HepG2 (cell line): ENCODE measurements around the gene AARSD1.

ENCODE experiments used
- CBFB ChIP-seq: sonication (generic); formaldehyde crosslinking; IDR thresholded peaks from 2 replicates; pipeline ENCODE4 v1.4.0; 2020; ENCODE audit warnings: missing genetic modification reagents
- CREB1 ChIP-seq, 2 experiments: fragments of 450-650 bp in 1 of 2; IDR thresholded peaks; 2 replicates each; pipeline ENCODE4 v1.6.1; 2016 to 2017; ENCODE audit warnings: control low read depth in 1 of 2, mild to moderate bottlenecking in 1 of 2, missing compliant biosample characterization in 1 of 2, missing genetic modification characterization in 1 of 2
- FOXA1 ChIP-seq, 2 experiments: fragments of 450-650 bp in 1 of 2; sonication (generic) in 1 of 2; formaldehyde crosslinking in 1 of 2; IDR thresholded peaks; 2 replicates each; pipeline versions ENCODE4 v1.4.0 to v1.6.1; 2016 to 2020; ENCODE audit warnings: missing genetic modification reagents in 1 of 2
- MXI1 ChIP-seq: IDR thresholded peaks from 3 replicates; pipeline ENCODE4 v1.6.1; 2012; ENCODE audit warnings: low read depth, low read length, inconsistent platforms, borderline replicate concordance
- POLR2A ChIP-seq, 2 experiments: IDR thresholded peaks; 2 replicates each; pipeline ENCODE4 v1.6.1; 2011; ENCODE audit warnings: low read depth in 2 of 2, low read length in 2 of 2, mild to moderate bottlenecking in 1 of 2, moderate library complexity in 1 of 2; ENCODE audit not compliant: insufficient read depth in 1 of 2
- ZFX ChIP-seq: sonication (generic); formaldehyde crosslinking; IDR thresholded peaks from 2 replicates; pipeline ENCODE4 v1.4.0; 2020; ENCODE audit warnings: mild to moderate bottlenecking, low read depth, missing genetic modification reagents, moderate library complexity
- TF ChIP-seq, protein P1 (sequence below): IDR thresholded peaks from 2 replicates; pipeline ENCODE4 v1.6.1; 2016; ENCODE audit warnings: missing genetic modification reagents, missing compliant biosample characterization

DNA sequence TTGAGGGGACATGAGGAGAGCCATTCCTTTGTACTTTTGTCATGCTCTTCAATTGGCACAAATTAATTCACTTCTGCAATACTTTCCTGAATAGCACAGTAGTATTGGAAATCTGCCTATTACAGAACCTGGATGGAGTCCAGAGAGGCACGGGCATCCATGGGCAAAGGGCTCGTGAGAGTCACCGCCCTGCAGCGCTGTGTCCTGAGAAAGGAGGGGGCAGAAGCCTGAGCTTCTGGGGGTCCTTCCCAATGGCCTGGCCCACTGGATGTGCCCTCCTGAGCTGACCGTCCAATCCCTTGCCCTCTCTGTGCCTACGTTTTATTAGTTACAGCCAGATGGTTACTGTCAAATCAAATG, 60.2 kb downstream of the AARSD1 start:
- TF ChIP-seq CBFB (CRISPR knock-in tag) (no peak), FOXA1 (IDR thresholded peaks at IDR 0.05) (no peak), FOXA1 (CRISPR knock-in tag; IDR thresholded peaks at IDR 0.05) (no peak), POLR2A (IDR thresholded peaks at IDR 0.05; ENCODE audit: insufficient read depth in 1 of 2, low read depth in 2 of 2, low read length in 2 of 2) (peak in 1 of 2 experiments; percentile 34; a peak in 1 of 4 replicates), MXI1 (no peak), CREB1 (IDR thresholded peaks at IDR 0.05) (no peak), CREB1 (CRISPR knock-in tag; IDR thresholded peaks at IDR 0.05) (no peak), ZFX (no peak)
- TF ChIP-seq, protein P1, sequence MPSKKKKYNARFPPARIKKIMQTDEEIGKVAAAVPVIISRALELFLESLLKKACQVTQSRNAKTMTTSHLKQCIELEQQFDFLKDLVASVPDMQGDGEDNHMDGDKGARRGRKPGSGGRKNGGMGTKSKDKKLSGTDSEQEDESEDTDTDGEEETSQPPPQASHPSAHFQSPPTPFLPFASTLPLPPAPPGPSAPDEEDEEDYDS (CRISPR knock-in tag): no peak
